Ovary (tissue), 9 donors: ENCODE results near the gene MINDY4B. TPM values are rescaled to one million over a fixed set of nuclear protein-coding genes. Genes with fewer than 3 reads are reported as not detected.

Experiments
- DNase-seq, 5 donors: peaks; one replicate each; pipeline ENCODE4 v3.0.0-alpha.2; 2019 to 2020
- H3K27ac ChIP-seq, 2 donors: fragments of 200-600 bp; one replicate each; pipeline versions ENCODE4 v1.5.1 to v1.8.0; 2019 to 2022
- H3K27me3 ChIP-seq: fragments of 200-600 bp; one replicate; pipeline ENCODE4 v1.8.0; 2022
- H3K36me3 ChIP-seq: fragments of 200-600 bp; sonication (generic); one replicate; pipeline ENCODE4 v1.5.1; 2019
- H3K4me1 ChIP-seq: one replicate; pipeline ENCODE4 v1.8.1; 2013; ENCODE audit warnings: mild to moderate bottlenecking, moderate library complexity; ENCODE audit not compliant: insufficient read depth
- H3K4me3 ChIP-seq: fragments of 200-600 bp; sonication (generic); one replicate; pipeline ENCODE4 v1.5.1; 2017
- H3K9me3 ChIP-seq, 2 donors: fragments of 200-600 bp in 1 of 2; sonication (generic) in 1 of 2; one replicate each; pipeline versions ENCODE4 v1.5.1 to v1.8.1; 2013 to 2019; ENCODE audit warnings: mild to moderate bottlenecking in 1 of 2, moderate library complexity in 1 of 2
- EP300 ChIP-seq: sonication (generic); formaldehyde crosslinking; IDR thresholded peaks from one replicate; pipeline ENCODE4 v1.6.1; 2017; ENCODE audit warnings: antibody characterized with exemption
- POLR2A ChIP-seq: fragments of 450-650 bp; IDR thresholded peaks from one replicate; pipeline ENCODE4 v1.6.1; 2017; ENCODE audit warnings: antibody characterized with exemption, mild to moderate bottlenecking, moderate library complexity
- WGBS, 3 donors: extraction: QIAGEN DNeasy Blood & Tissue Kit in 1 of 3; methylation state at CpG; one replicate each; pipeline versions ENCODE4 v1.1.5 to v1.1.7; 2013 to 2017; 5-methylcytosine and 5-hydroxymethylcytosine counted together
- intact Hi-C, 4 donors: fragments of 100-400 bp; cut with DNase I; formaldehyde crosslinking; loops; one replicate each; pipeline versions ENCODE4 v1.11.0 to v1.15.1; 2022 to 2023
- polyA plus RNA-seq, 2 donors: library from polyadenylated mRNA; stranded (reverse); fragments of 200-250 nt in 1 of 2; fragments of 350-450 nt in 1 of 2; fragmentation: Illumina TruSeq in 1 of 2; extraction: RNeasy Lipid Tissue Mini Kit (QIAGEN cat#74804) in 1 of 2; gene quantifications; one replicate each; pipeline ENCODE4 v1.2.3, GENCODE V29; 2013 to 2014
- total RNA-seq, 7 donors: library from RNA; depleted of rRNA in 2 of 7; stranded (reverse); fragments of >200 nt in 2 of 7; fragmentation: NEBNext Ultra II Directional in 3 of 7; extraction: Animal tissue kit (Norgen Biotek cat#: 25700) in 3 of 7; gene quantifications; one replicate each; pipeline versions ENCODE4 v1.1.0 to v1.2.4, GENCODE V29; 2016 to 2023
- TF ChIP-seq, protein P1 (sequence below), 3 donors: fragments of 450-650 bp in 2 of 3; fragments of 200-600 bp in 1 of 3; IDR thresholded peaks; one replicate each; pipeline versions ENCODE4 v1.5.1 to v1.8.0; 2016 to 2022; ENCODE audit warnings: antibody characterized with exemption in 3 of 3, mild to moderate bottlenecking in 1 of 3
- donor health status: DM: no; HTN: no; CAD: no; lungs with moderate emphysema.
- donor health status: DM: no; HTN: no; CAD: no.
- donor health status: Bipolar disorder and iron deficiency.
- donor health status: DM: yes; HTN: yes; CAD: no.
- donor health status: DM: no; HTN: no; CAD: no.
- donor health status: DM: yes; HTN: yes; CAD: no.

Gene MINDY4B
- total and polyA plus RNA-seq, 9 donors: not detected

- Histone ChIP-seq H3K4me3 (no peak overlapping the region), H3K27me3 (no peaks in the 10 kb centered on the region), H3K4me1 (no peaks in the 10 kb centered on the region), H3K36me3 (no peaks in the 10 kb centered on the region), H3K9me3 (no peaks in the 10 kb centered on the region), H3K27ac (no peak overlapping the region)
- TF ChIP-seq EP300 (no peak), POLR2A (no peak)
- TF ChIP-seq, protein P1, sequence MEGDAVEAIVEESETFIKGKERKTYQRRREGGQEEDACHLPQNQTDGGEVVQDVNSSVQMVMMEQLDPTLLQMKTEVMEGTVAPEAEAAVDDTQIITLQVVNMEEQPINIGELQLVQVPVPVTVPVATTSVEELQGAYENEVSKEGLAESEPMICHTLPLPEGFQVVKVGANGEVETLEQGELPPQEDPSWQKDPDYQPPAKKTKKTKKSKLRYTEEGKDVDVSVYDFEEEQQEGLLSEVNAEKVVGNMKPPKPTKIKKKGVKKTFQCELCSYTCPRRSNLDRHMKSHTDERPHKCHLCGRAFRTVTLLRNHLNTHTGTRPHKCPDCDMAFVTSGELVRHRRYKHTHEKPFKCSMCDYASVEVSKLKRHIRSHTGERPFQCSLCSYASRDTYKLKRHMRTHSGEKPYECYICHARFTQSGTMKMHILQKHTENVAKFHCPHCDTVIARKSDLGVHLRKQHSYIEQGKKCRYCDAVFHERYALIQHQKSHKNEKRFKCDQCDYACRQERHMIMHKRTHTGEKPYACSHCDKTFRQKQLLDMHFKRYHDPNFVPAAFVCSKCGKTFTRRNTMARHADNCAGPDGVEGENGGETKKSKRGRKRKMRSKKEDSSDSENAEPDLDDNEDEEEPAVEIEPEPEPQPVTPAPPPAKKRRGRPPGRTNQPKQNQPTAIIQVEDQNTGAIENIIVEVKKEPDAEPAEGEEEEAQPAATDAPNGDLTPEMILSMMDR (IDR thresholded peaks at IDR 0.05): no peak
- no peak for DNase-seq
- intact Hi-C loops: no loop called here
- WGBS, 3 donors: 29 to 54% (median 38%) methylated on average over 1 of the region's 1 CpG
Observed at GRCh38 chr3:150906461-150906860, 1.2 kb upstream of the MINDY4B start.

DNA sequence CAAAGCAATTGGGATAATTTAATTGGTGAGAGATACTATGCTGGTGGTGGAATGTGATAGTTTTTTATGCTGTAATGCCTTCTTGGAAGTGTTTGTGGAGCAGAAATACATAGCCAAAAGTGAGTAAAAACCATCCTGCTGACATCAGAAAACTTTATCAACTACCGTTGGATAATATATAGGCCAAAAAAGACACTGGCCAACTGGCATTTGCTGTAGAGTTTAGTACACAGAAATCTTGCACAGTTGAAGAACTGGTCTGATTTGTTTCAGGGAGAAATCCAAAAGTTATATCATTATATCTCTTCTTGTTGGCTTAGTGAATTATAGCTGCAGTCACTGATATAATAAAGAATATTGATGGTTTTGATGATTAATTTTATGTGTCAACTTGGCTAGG is 507 bp upstream of the MINDY4B start:
- Histone ChIP-seq H3K9me3 (no peaks in the 10 kb centered on the region), H3K4me1 (no peaks in the 10 kb centered on the region), H3K4me3 (no peak overlapping the region), H3K36me3 (no peaks in the 10 kb centered on the region), H3K27me3 (no peaks in the 10 kb centered on the region), H3K27ac (no peak overlapping the region)
- TF ChIP-seq, protein P1 (IDR thresholded peaks at IDR 0.05): no peak
- TF ChIP-seq POLR2A (no peak), EP300 (no peak)
- WGBS, 3 donors: 31 to 47% (median 38%) methylated on average over 1 of the region's 1 CpG
- intact Hi-C loops: no loop called here
- no peak for DNase-seq

- Histone ChIP-seq H3K27me3 (no peaks in the 10 kb centered on the region), H3K4me1 (no peaks in the 10 kb centered on the region), H3K4me3 (no peak overlapping the region), H3K27ac (no peak overlapping the region), H3K36me3 (no peaks in the 10 kb centered on the region), H3K9me3 (no peaks in the 10 kb centered on the region)
- intact Hi-C loops: no loop called here
- 33 to 64% (median 60%) methylated on average over 2 of the region's 2 CpGs for WGBS, 3 donors
- TF ChIP-seq POLR2A (no peak), EP300 (no peak)
- TF ChIP-seq, protein P1 (IDR thresholded peaks at IDR 0.05): no peak
- DNase-seq: no peak
Observed at GRCh38 chr3:150902988-150903387, 2.3 kb downstream of the MINDY4B start.

GRCh38 chr3:150901793-150902192 is 3.4 kb downstream of the MINDY4B start:
- intact Hi-C loops: no loop called here
- H3K27ac ChIP-seq: no peak overlapping the region
- DNase-seq: no peak
- H3K4me3 ChIP-seq: no peak overlapping the region
- no peaks in the 10 kb centered on the region for H3K36me3 ChIP-seq
- TF ChIP-seq POLR2A (no peak), EP300 (no peak)
- TF ChIP-seq, protein P1 (IDR thresholded peaks at IDR 0.05): no peak
- 86 to 93% (median 92%) methylated on average over 10 of the region's 10 CpGs for WGBS, 3 donors
- no peaks in the 10 kb centered on the region for H3K27me3 ChIP-seq
- H3K4me1 ChIP-seq: no peaks in the 10 kb centered on the region
- H3K9me3 ChIP-seq: no peaks in the 10 kb centered on the region
